Fibroblast of mammary gland (primary cell): ENCODE measurements around the gene CACNA2D1.

ENCODE experiments used
- DNase-seq: peaks from one replicate; pipeline ENCODE4 v3.0.0-alpha.2; 2010; ENCODE audit warnings: low read depth
- H3K4me3 ChIP-seq: 2 replicates; pipeline ENCODE4 v1.5.1; 2011; ENCODE audit warnings: low read depth, mild to moderate bottlenecking, low read length, moderate library complexity; ENCODE audit not compliant: control insufficient read depth
- CTCF ChIP-seq: conservative IDR thresholded peaks from 2 replicates; pipeline ENCODE4 v1.5.1; 2011; ENCODE audit warnings: low read depth, low read length, inconsistent platforms; ENCODE audit not compliant: control insufficient read depth, insufficient read depth

CACNA2D1 gene

GRCh38 chr7:82156893-82157292 lies 286.7 kb downstream of the CACNA2D1 start:
- TF ChIP-seq CTCF: no peak
- no peak overlapping the region for H3K4me3 ChIP-seq
- DNase-seq: peak; percentile 16

GRCh38 chr7:82156168-82156567 lies 287.4 kb downstream of the CACNA2D1 start:
- TF ChIP-seq CTCF: no peak
- H3K4me3 ChIP-seq: no peak overlapping the region
- DNase-seq: no peak

- no peak for DNase-seq
- TF ChIP-seq CTCF: no peak
- no peak overlapping the region for H3K4me3 ChIP-seq
Measured at GRCh38 chr7:82154728-82155127, 288.8 kb downstream of the CACNA2D1 start.

GRCh38 chr7:82153776-82154175 lies 289.8 kb downstream of the CACNA2D1 start:
- H3K4me3 ChIP-seq: no peak overlapping the region
- no peak for TF ChIP-seq CTCF
- no peak for DNase-seq

GRCh38 chr7:82152858-82153257 lies 290.7 kb downstream of the CACNA2D1 start:
- H3K4me3 ChIP-seq: no peak overlapping the region
- no peak for DNase-seq
- TF ChIP-seq CTCF: no peak

- no peak for TF ChIP-seq CTCF
- DNase-seq: no peak
- no peak overlapping the region for H3K4me3 ChIP-seq
Measured at GRCh38 chr7:82146491-82146890, 297.1 kb downstream of the CACNA2D1 start.

GRCh38 chr7:82142263-82142864 lies 301.2 kb downstream of the CACNA2D1 start:
- DNase-seq: no peak
- no peak for TF ChIP-seq CTCF
- no peak overlapping the region for H3K4me3 ChIP-seq
